ENCODE data around the gene GP9.

- no peak for TF ChIP-seq POLR2AphosphoS5 (IDR thresholded peaks at IDR 0.05; ENCODE audit: low read depth, low read length)
- TF ChIP-seq REST (IDR thresholded peaks at IDR 0.05; ENCODE audit: insufficient read depth in 1 of 2, low read depth in 2 of 2, low read length in 2 of 2): no peak
- no peak for TF ChIP-seq SIN3A (IDR thresholded peaks at IDR 0.05; ENCODE audit: borderline replicate concordance, insufficient read depth, low read length)
Observed at GRCh38 chr3:129033151-129033550, 27.4 kb upstream of the GP9 start.

Measured in PFSK-1 (cell line).